ENCODE results near the gene TRIM66.

The TRIM66 gene

DNA sequence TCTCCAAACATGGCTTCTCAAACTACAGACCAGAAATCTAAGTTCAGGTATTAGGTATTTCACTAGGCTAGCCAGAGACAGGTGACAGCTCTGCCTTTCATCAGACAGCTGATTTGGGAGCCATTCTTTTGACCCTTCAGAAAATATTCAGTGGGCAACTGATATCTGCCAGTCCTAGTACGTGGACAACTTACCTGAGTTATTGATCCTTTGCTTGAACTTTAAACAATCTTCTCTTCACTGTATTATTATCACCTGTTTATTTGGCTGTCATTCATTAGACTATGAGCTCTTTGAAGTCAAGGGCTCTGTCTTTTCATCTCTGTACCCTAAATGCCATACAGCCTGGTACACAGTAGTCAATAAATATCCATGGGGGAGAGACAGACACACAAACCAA lies 17.2 kb downstream of the TRIM66 start:
- no peaks in the 10 kb centered on the region for H3K4me1 ChIP-seq (ENCODE audit: insufficient read depth, low read length)
- DNase-seq (no peak), ATAC-seq (ENCODE audit: insufficient read depth, low read depth) (no peak)
- H3K9me3 ChIP-seq (ENCODE audit: insufficient read depth, low read length, severe bottlenecking) = no peaks in the 10 kb centered on the region
- no peak overlapping the region for H3K27ac ChIP-seq (ENCODE audit: low read length)
- no peak overlapping the region for H3K9ac ChIP-seq (ENCODE audit: low read depth, low read length)
- no peak overlapping the region for H2AFZ ChIP-seq (ENCODE audit: low read depth, low read length)
- H4K20me1 ChIP-seq (ENCODE audit: insufficient read depth, low read length) = no peaks in the 10 kb centered on the region
- no peak overlapping the region for H3K4me2 ChIP-seq (ENCODE audit: insufficient read depth, low read length)
- H3K36me3 ChIP-seq (ENCODE audit: insufficient read depth, low read length) = peaks cover 7% of the 10 kb centered on the region
- H3K27me3 ChIP-seq (ENCODE audit: insufficient read depth, low read length, poor library complexity) = no peaks in the 10 kb centered on the region
- no peak overlapping the region for H3K4me3 ChIP-seq (ENCODE audit: low read depth in 1 of 2, low read length in 2 of 2)
- no peaks in the 10 kb centered on the region for H3K79me2 ChIP-seq (ENCODE audit: insufficient read depth, low read length)
- no peak for TF ChIP-seq EZH2 (IDR thresholded peaks at IDR 0.05; ENCODE audit: borderline replicate concordance, low read depth, low read length, severe bottlenecking)
- TF ChIP-seq, protein P1, sequence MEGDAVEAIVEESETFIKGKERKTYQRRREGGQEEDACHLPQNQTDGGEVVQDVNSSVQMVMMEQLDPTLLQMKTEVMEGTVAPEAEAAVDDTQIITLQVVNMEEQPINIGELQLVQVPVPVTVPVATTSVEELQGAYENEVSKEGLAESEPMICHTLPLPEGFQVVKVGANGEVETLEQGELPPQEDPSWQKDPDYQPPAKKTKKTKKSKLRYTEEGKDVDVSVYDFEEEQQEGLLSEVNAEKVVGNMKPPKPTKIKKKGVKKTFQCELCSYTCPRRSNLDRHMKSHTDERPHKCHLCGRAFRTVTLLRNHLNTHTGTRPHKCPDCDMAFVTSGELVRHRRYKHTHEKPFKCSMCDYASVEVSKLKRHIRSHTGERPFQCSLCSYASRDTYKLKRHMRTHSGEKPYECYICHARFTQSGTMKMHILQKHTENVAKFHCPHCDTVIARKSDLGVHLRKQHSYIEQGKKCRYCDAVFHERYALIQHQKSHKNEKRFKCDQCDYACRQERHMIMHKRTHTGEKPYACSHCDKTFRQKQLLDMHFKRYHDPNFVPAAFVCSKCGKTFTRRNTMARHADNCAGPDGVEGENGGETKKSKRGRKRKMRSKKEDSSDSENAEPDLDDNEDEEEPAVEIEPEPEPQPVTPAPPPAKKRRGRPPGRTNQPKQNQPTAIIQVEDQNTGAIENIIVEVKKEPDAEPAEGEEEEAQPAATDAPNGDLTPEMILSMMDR (IDR thresholded peaks at IDR 0.05; ENCODE audit: borderline replicate concordance, extremely low read depth, low read length, poor library complexity, severe bottlenecking) = no peak

DNA sequence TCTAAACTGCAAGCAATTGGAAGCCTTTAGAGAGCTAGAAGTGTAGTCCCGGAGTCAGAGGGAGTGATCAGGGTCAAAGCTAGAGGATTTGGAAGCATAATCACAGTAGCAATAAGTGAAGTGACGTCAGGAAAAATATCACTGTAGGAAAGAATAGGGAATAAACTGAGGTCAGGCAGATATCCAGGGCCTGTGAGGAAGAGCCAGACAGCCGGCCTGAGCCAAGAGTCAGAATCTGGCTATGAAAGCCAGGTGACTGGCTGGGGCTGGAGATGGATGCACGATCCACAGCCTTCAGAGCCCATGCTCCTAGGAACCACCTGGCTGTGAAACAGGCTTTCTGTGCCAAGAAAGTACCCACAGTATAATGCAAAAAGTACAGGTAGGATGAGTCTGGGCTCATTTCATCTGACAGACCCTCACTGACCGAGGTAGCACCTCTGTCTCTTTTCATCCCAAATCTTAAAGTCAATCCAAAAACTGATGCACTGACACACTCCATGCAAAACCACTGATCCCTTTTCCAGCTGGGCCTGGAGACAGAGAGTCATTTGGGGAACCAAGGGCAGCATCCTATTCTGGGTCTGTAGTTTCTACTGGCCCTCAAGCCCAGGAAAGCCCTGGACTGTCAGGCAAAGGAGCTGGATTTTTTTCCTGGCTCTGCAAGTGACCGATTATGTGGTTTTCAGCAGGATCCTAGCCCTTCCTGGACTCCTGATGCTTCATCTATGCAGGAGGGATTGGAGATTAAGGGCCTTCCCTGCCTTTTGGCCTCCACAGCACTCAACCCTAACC lies 21.3 kb downstream of the TRIM66 start:
- no peaks in the 10 kb centered on the region for H3K9me3 ChIP-seq (ENCODE audit: insufficient read depth, low read length, severe bottlenecking)
- no peaks in the 10 kb centered on the region for H4K20me1 ChIP-seq (ENCODE audit: insufficient read depth, low read length)
- H3K9ac ChIP-seq (ENCODE audit: low read depth, low read length) = no peak overlapping the region
- H3K36me3 ChIP-seq (ENCODE audit: insufficient read depth, low read length) = peaks cover 3% of the 10 kb centered on the region; the same call in 1 of the 2 replicates
- H2AFZ ChIP-seq (ENCODE audit: low read depth, low read length) = no peak overlapping the region
- no peak overlapping the region for H3K4me2 ChIP-seq (ENCODE audit: insufficient read depth, low read length)
- no peak for TF ChIP-seq EZH2 (IDR thresholded peaks at IDR 0.05; ENCODE audit: borderline replicate concordance, low read depth, low read length, severe bottlenecking)
- TF ChIP-seq, protein P1 (IDR thresholded peaks at IDR 0.05; ENCODE audit: borderline replicate concordance, extremely low read depth, low read length, poor library complexity, severe bottlenecking) = no peak
- DNase-seq = no peak
- H3K4me3 ChIP-seq (ENCODE audit: low read depth in 1 of 2, low read length in 2 of 2) = no peak overlapping the region
- H3K27ac ChIP-seq (ENCODE audit: low read length) = no peak overlapping the region
- no peaks in the 10 kb centered on the region for H3K79me2 ChIP-seq (ENCODE audit: insufficient read depth, low read length)
- H3K4me1 ChIP-seq (ENCODE audit: insufficient read depth, low read length) = no peaks in the 10 kb centered on the region
- no peaks in the 10 kb centered on the region for H3K27me3 ChIP-seq (ENCODE audit: insufficient read depth, low read length, poor library complexity)
- ATAC-seq (ENCODE audit: insufficient read depth, low read depth) = no peak

DNA sequence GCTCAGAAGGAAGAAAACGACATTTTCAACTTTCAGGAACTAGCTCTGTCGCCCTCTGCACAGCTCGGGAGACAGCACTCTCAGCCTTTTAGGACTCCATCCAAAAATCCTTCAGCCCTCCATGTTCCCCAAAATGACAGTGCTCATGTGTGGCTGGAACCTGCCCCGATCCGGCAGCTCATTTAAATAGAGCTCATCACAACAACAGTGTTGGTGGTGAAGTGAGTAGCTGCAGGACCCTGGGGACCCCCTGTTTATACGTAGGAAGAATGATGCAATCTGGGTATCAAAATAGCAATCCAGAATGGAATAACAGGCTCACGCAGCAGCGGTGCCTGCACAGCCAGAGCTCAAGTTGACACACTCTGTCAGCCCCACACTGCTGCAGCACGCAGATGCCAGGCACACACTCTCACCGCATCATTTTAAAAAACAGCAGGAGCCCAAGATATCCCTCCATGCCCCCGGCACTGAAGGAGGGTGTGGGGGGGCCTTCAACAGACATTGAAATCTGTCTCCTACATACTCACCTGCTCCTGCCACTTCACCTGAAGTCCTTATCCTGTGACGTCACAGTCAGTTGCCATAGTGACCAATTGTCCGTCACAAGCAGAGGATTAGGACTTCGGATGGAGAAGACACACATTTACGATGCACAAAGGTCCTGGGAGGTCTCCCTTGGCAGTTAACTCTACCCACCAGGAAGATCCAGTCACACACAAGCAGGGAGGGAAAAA lies 24.0 kb downstream of the TRIM66 start:
- Histone ChIP-seq H3K4me3 (ENCODE audit: low read depth in 1 of 2, low read length in 2 of 2) (no peak overlapping the region), H3K27me3 (ENCODE audit: insufficient read depth, low read length, poor library complexity) (no peaks in the 10 kb centered on the region), H3K9ac (ENCODE audit: low read depth, low read length) (no peak overlapping the region), H3K4me1 (ENCODE audit: insufficient read depth, low read length) (no peaks in the 10 kb centered on the region), H3K27ac (ENCODE audit: low read length) (no peak overlapping the region), H3K9me3 (ENCODE audit: insufficient read depth, low read length, severe bottlenecking) (no peaks in the 10 kb centered on the region), H2AFZ (ENCODE audit: low read depth, low read length) (no peak overlapping the region), H4K20me1 (ENCODE audit: insufficient read depth, low read length) (no peaks in the 10 kb centered on the region), H3K36me3 (ENCODE audit: insufficient read depth, low read length) (peaks cover 3% of the 10 kb centered on the region; the same call in 1 of the 2 replicates), H3K4me2 (ENCODE audit: insufficient read depth, low read length) (no peak overlapping the region), H3K79me2 (ENCODE audit: insufficient read depth, low read length) (no peaks in the 10 kb centered on the region)
- DNase-seq (no peak), ATAC-seq (ENCODE audit: insufficient read depth, low read depth) (no peak)
- no peak for TF ChIP-seq EZH2 (IDR thresholded peaks at IDR 0.05; ENCODE audit: borderline replicate concordance, low read depth, low read length, severe bottlenecking)
- TF ChIP-seq, protein P1 (IDR thresholded peaks at IDR 0.05; ENCODE audit: borderline replicate concordance, extremely low read depth, low read length, poor library complexity, severe bottlenecking) = no peak
